Prostate gland (tissue), 2 donors: ENCODE data around the gene NCK1.

Source experiments
- CTCF ChIP-seq, 4 experiments: fragments of 200-600 bp in 2 of 4; fragments of 450-650 bp in 2 of 4; sonication (generic) in 2 of 4; IDR thresholded peaks; 1 replicate in 3 of 4; 2 replicates in 1 of 4; pipeline ENCODE4 v1.5.1; 2016 to 2019; ENCODE audit warnings: antibody characterized with exemption in 4 of 4, mild to moderate bottlenecking in 2 of 4, moderate library complexity in 2 of 4
- POLR2A ChIP-seq: fragments of 450-650 bp; IDR thresholded peaks from one replicate; pipeline ENCODE4 v1.6.1; 2016; ENCODE audit warnings: antibody characterized with exemption, mild to moderate bottlenecking
- POLR2AphosphoS5 ChIP-seq: sonication (generic); formaldehyde crosslinking; IDR thresholded peaks from one replicate; pipeline ENCODE4 v1.6.1; 2017; ENCODE audit warnings: antibody characterized with exemption

- TF ChIP-seq POLR2A (no peak), CTCF (IDR thresholded peaks at IDR 0.05) (no peak), POLR2AphosphoS5 (no peak)
Measured at GRCh38 chr3:136831461-136831860, 30.5 kb upstream of the NCK1 start.
